Measurements from ENCODE around the gene NDUFA9.

The NDUFA9 gene

GRCh38 chr12:4610481-4610880, 38.4 kb upstream of the NDUFA9 start:
- Histone ChIP-seq H3K4me2 (ENCODE audit: low read length) (no peak overlapping the region), H3K79me2 (ENCODE audit: insufficient read depth, low read length) (no peaks in the 10 kb centered on the region), H3K27ac (ENCODE audit: low read depth, low read length, poor library complexity, severe bottlenecking) (no peak overlapping the region), H3K9me3 (ENCODE audit: low read length) (no peaks in the 10 kb centered on the region), H2AFZ (ENCODE audit: low read length) (no peak overlapping the region), H3K4me3 (ENCODE audit: low read depth, low read length, poor library complexity, severe bottlenecking) (no peak overlapping the region), H4K20me1 (ENCODE audit: insufficient read depth, low read length) (no peaks in the 10 kb centered on the region), H3F3A (ENCODE audit: insufficient read depth, low read length) (no peaks in the 10 kb centered on the region), H3K27me3 (ENCODE audit: insufficient read depth, low read length) (no peaks in the 10 kb centered on the region), H3K36me3 (ENCODE audit: insufficient read depth, low read length) (no peaks in the 10 kb centered on the region), H3K9me2 (ENCODE audit: low read depth, low read length) (no peaks in the 10 kb centered on the region), H3K9ac (ENCODE audit: low read length) (no peak overlapping the region), H3K4me1 (ENCODE audit: insufficient read depth, low read length, severe bottlenecking) (peaks cover 5% of the 10 kb centered on the region)
- TF ChIP-seq, protein P1, sequence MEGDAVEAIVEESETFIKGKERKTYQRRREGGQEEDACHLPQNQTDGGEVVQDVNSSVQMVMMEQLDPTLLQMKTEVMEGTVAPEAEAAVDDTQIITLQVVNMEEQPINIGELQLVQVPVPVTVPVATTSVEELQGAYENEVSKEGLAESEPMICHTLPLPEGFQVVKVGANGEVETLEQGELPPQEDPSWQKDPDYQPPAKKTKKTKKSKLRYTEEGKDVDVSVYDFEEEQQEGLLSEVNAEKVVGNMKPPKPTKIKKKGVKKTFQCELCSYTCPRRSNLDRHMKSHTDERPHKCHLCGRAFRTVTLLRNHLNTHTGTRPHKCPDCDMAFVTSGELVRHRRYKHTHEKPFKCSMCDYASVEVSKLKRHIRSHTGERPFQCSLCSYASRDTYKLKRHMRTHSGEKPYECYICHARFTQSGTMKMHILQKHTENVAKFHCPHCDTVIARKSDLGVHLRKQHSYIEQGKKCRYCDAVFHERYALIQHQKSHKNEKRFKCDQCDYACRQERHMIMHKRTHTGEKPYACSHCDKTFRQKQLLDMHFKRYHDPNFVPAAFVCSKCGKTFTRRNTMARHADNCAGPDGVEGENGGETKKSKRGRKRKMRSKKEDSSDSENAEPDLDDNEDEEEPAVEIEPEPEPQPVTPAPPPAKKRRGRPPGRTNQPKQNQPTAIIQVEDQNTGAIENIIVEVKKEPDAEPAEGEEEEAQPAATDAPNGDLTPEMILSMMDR (IDR thresholded peaks at IDR 0.05; ENCODE audit: low read length): no peak
- TF ChIP-seq EZH2 (IDR thresholded peaks at IDR 0.05; ENCODE audit: borderline replicate concordance, low read length): no peak

- Histone ChIP-seq H3K27me3 (ENCODE audit: insufficient read depth, low read length) (no peaks in the 10 kb centered on the region), H3K9me3 (ENCODE audit: low read length) (no peaks in the 10 kb centered on the region), H3K9me2 (ENCODE audit: low read depth, low read length) (no peaks in the 10 kb centered on the region), H3K4me3 (ENCODE audit: low read depth, low read length, poor library complexity, severe bottlenecking) (no peak overlapping the region), H3K27ac (ENCODE audit: low read depth, low read length, poor library complexity, severe bottlenecking) (no peak overlapping the region), H2AFZ (ENCODE audit: low read length) (no peak overlapping the region), H3K79me2 (ENCODE audit: insufficient read depth, low read length) (no peaks in the 10 kb centered on the region), H3F3A (ENCODE audit: insufficient read depth, low read length) (no peaks in the 10 kb centered on the region), H3K4me1 (ENCODE audit: insufficient read depth, low read length, severe bottlenecking) (no peaks in the 10 kb centered on the region), H3K4me2 (ENCODE audit: low read length) (no peak overlapping the region), H3K9ac (ENCODE audit: low read length) (no peak overlapping the region), H4K20me1 (ENCODE audit: insufficient read depth, low read length) (no peaks in the 10 kb centered on the region), H3K36me3 (ENCODE audit: insufficient read depth, low read length) (no peaks in the 10 kb centered on the region)
- no peak for TF ChIP-seq EZH2 (IDR thresholded peaks at IDR 0.05; ENCODE audit: borderline replicate concordance, low read length)
- TF ChIP-seq, protein P1 (IDR thresholded peaks at IDR 0.05; ENCODE audit: low read length): no peak
Measured at GRCh38 chr12:4615667-4616066, 33.2 kb upstream of the NDUFA9 start.

DNA sequence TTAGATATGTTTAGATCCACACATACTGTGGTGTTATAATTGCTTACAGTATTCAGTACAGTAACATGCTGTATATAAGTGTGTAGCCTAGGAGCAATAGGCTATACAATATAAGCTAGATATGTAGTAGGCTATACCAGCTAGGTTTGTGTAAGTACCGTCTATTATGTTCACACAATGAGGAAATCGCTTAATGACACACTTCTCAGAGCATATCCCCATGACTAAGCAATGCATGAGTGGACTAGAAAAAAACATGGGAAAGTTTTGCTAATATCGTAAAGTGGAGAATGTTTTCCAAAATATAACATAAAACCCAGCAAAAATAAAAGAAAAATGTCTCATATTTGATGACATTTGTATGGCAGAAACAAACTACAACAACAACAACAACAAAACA, 27.4 kb upstream of the NDUFA9 start:
- Histone ChIP-seq H3K4me3 (ENCODE audit: low read depth, low read length, poor library complexity, severe bottlenecking) (no peak overlapping the region), H3K9ac (ENCODE audit: low read length) (no peak overlapping the region), H3F3A (ENCODE audit: insufficient read depth, low read length) (no peaks in the 10 kb centered on the region), H3K79me2 (ENCODE audit: insufficient read depth, low read length) (no peaks in the 10 kb centered on the region), H3K9me3 (ENCODE audit: low read length) (no peaks in the 10 kb centered on the region), H4K20me1 (ENCODE audit: insufficient read depth, low read length) (no peaks in the 10 kb centered on the region), H3K9me2 (ENCODE audit: low read depth, low read length) (no peaks in the 10 kb centered on the region), H3K36me3 (ENCODE audit: insufficient read depth, low read length) (no peaks in the 10 kb centered on the region), H3K4me2 (ENCODE audit: low read length) (no peak overlapping the region), H2AFZ (ENCODE audit: low read length) (no peak overlapping the region), H3K4me1 (ENCODE audit: insufficient read depth, low read length, severe bottlenecking) (no peaks in the 10 kb centered on the region), H3K27me3 (ENCODE audit: insufficient read depth, low read length) (0 out of 2 replicates have a peak, but pooled peaks cover 3% of the 10 kb centered on the region), H3K27ac (ENCODE audit: low read depth, low read length, poor library complexity, severe bottlenecking) (no peak overlapping the region)
- TF ChIP-seq EZH2 (IDR thresholded peaks at IDR 0.05; ENCODE audit: borderline replicate concordance, low read length): no peak
- TF ChIP-seq, protein P1 (IDR thresholded peaks at IDR 0.05; ENCODE audit: low read length): no peak
